Natural killer cell treated with Interleukin-12 subunit alpha and Interleukin-12 subunit beta and Interleukin-15 and Interleukin-18, amount 100 ng/mL, for 72 hours (primary cell): ENCODE results near the gene ACVR1. TPM values are rescaled to one million over a fixed set of nuclear protein-coding genes. Genes with fewer than 3 reads are reported as not detected.

Source experiments
- ATAC-seq, 2 donors: fragments of 150-1000 bp; cut with Tn5 transposase in 1 of 2; sonication (Bioruptor Pico), chemical (Tn5 transposase) in 1 of 2; 2 replicates each; pipeline ENCODE4 v1.10.0; 2021
- DNase-seq: peaks from one replicate; pipeline ENCODE4 v3.0.0; 2022; ENCODE audit warnings: low spot score
- H3K27ac Mint-ChIP-seq, 2 donors: 1 replicate in 1 of 2; 2 replicates in 1 of 2; pipeline ENCODE4 v1.8.0; 2022; ENCODE audit warnings: mixed read lengths in 2 of 2, mild to moderate bottlenecking in 1 of 2, moderate library complexity in 1 of 2
- H3K27me3 Mint-ChIP-seq, 2 donors: 1 replicate in 1 of 2; 2 replicates in 1 of 2; pipeline ENCODE4 v1.8.0; 2022; ENCODE audit warnings: mixed read lengths in 2 of 2
- H3K36me3 Mint-ChIP-seq: one replicate; pipeline ENCODE4 v1.8.0; 2022; ENCODE audit warnings: mixed read lengths
- H3K4me1 Mint-ChIP-seq, 2 donors: 1 replicate in 1 of 2; 2 replicates in 1 of 2; pipeline ENCODE4 v1.8.0; 2022; ENCODE audit warnings: low read depth in 2 of 2, mixed read lengths in 2 of 2, mild to moderate bottlenecking in 1 of 2
- H3K4me3 Mint-ChIP-seq: one replicate; pipeline ENCODE4 v1.8.0; 2022; ENCODE audit warnings: mixed read lengths
- H3K9me3 Mint-ChIP-seq: 2 replicates; pipeline ENCODE4 v1.8.0; 2022; ENCODE audit warnings: mixed read lengths
- total RNA-seq, 2 donors: library from RNA; stranded (reverse); gene quantifications; one replicate each; pipeline ENCODE4 v1.2.3, GENCODE V29; 2022

Gene ACVR1
- total RNA-seq, 2 donors from 2014 or later = 5.7 to 14.3 TPM

DNA sequence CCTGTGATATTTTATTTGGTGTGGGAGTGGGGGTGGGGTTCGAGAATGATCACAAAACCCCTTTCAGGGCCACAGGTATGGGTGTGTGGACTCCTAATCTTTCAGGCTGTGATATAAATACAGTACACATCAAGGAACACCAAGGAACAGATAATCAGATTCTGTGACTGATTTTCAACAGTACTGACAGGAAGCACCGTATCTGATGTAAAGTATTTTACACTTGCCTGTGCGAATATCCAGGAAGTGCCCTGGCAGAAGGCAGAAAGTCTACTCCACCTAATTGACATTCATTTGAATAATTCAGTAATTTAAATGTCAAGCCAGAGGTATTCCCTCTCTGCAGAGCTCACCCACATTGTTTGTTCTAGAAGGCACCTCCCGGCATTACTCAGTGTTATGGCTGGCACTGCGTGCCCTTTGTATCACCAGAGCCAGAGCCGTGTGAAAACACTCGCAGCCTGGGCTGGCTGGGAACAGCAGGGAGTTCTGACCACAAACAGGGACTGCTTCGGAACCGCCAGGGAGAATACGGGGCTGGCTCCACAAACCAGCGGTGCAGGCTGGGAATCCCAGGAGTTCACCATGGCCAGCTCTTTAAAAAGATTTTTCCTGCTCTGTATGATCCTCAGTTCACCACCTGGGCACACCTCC lies 91.8 kb downstream of the ACVR1 start:
- Mint-ChIP-seq H3K36me3 (no peaks in the 10 kb centered on the region), H3K4me3 (no peak overlapping the region), H3K9me3 (no peaks in the 10 kb centered on the region), H3K27ac (no peak overlapping the region), H3K27me3 (no peaks in the 10 kb centered on the region), H3K4me1 (peaks cover 2 to 5% of the 10 kb centered on the region in 2 donors)
- ATAC-seq (peak in 1 of 2 donors; percentile 41), DNase-seq (no peak)

DNA sequence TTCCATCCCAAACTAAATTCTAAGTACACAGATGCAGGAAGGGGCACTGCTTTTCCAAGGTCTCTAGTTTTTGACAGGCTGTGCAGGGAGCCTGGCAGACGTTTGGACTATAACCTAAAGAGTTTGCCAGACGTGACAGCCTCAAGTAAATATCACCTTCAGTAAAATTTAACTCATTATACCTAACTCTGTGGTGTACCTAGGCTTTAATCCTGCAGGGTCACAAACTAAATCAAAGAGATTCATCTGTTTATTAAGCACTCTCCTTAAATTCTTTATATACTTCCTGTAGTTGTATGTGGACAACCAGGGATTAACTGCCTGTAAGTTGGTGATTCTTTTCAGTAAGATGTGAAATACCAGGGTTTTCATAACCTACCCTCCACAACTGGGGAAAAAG lies 92.9 kb downstream of the ACVR1 start:
- Mint-ChIP-seq H3K4me1 (peaks cover 0 to 5% of the 10 kb centered on the region in 2 donors), H3K4me3 (no peak overlapping the region), H3K9me3 (no peaks in the 10 kb centered on the region), H3K27ac (no peak overlapping the region), H3K27me3 (no peaks in the 10 kb centered on the region), H3K36me3 (no peaks in the 10 kb centered on the region)
- ATAC-seq (no peak), DNase-seq (no peak)

GRCh38 chr2:157782057-157782845 lies 93.9 kb downstream of the ACVR1 start:
- no peak overlapping the region for H3K4me3 Mint-ChIP-seq
- ATAC-seq = no peak
- peaks cover 0 to 5% of the 10 kb centered on the region in 2 donors for H3K4me1 Mint-ChIP-seq
- no peak overlapping the region for H3K27ac Mint-ChIP-seq
- H3K36me3 Mint-ChIP-seq = no peaks in the 10 kb centered on the region
- H3K27me3 Mint-ChIP-seq = no peaks in the 10 kb centered on the region
- DNase-seq = no peak
- H3K9me3 Mint-ChIP-seq = no peaks in the 10 kb centered on the region

DNA sequence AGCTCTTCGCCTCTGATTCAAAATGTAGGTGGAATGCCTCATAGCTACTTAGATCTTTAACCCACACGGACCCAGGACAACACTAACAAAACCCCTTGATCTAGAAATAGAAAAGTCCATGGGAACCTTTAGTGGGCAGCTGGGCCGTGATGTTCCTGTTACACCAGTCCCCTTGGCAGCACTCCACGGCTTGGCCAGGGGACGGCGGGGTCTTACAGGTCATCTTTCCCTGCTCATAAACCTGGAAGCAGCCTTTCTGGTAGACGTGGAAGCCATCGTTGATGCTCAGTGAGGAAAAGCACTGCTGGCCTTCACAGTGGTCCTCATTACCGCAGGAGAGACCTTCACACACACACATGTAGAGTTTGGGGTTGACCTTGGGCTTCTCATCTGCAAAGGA lies 95.9 kb downstream of the ACVR1 start:
- DNase-seq (no peak), ATAC-seq (no peak)
- no peak overlapping the region for H3K4me3 Mint-ChIP-seq
- H3K27ac Mint-ChIP-seq = no peak overlapping the region
- H3K27me3 Mint-ChIP-seq = no peaks in the 10 kb centered on the region
- peaks cover 0 to 5% of the 10 kb centered on the region in 2 donors for H3K4me1 Mint-ChIP-seq
- H3K9me3 Mint-ChIP-seq = no peaks in the 10 kb centered on the region
- H3K36me3 Mint-ChIP-seq = no peaks in the 10 kb centered on the region

DNA sequence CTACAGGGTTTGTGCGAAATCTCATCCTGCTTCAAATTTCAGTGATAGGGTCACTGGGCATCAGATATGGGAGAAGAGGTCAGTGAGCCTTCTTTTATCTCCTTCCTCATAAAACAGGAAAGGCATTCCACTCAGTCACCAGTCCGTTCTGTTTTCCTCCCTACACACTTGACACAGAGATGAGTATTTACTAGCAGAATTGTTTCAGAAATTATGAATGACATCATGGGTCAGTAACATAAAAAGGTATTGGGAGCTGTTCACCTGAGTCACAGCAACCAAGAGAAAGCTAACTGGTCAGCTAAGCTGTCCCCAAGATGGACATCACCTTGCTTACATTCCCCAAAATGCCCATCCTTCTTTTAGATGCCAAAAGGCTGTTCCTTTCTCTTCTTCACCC lies 96.3 kb downstream of the ACVR1 start:
- H3K4me1 Mint-ChIP-seq = peaks cover 0 to 5% of the 10 kb centered on the region in 2 donors
- H3K36me3 Mint-ChIP-seq = no peaks in the 10 kb centered on the region
- no peak overlapping the region for H3K4me3 Mint-ChIP-seq
- DNase-seq (no peak), ATAC-seq (no peak)
- no peak overlapping the region for H3K27ac Mint-ChIP-seq
- H3K27me3 Mint-ChIP-seq = no peaks in the 10 kb centered on the region
- H3K9me3 Mint-ChIP-seq = no peaks in the 10 kb centered on the region

- Mint-ChIP-seq H3K27me3 (no peaks in the 10 kb centered on the region), H3K27ac (no peak overlapping the region), H3K9me3 (no peaks in the 10 kb centered on the region), H3K36me3 (no peaks in the 10 kb centered on the region), H3K4me3 (no peak overlapping the region), H3K4me1 (no peaks in the 10 kb centered on the region)
- ATAC-seq = no peak
- no peak for DNase-seq
Observed at GRCh38 chr2:157777427-157777826, 98.7 kb downstream of the ACVR1 start.

DNA sequence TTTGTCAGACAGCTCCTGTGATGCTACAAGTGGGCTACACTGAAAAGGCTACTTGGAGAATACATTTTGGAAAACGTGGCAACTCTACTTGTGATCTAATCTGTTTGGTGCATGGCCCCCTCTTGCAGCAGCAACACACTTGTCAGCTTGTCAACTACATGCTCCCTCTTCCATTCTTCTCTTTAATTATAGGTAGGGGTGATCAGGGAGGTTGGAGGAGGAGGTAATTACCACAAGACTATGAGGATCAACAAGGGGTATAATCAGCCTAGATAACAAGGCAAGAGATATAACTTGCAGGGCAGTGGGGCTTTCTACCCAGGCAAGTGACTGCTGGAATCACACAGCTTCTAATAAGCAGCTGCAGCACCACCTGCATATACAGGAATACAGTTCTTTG lies 104.9 kb downstream of the ACVR1 start:
- Mint-ChIP-seq H3K27me3 (no peaks in the 10 kb centered on the region), H3K36me3 (peaks cover 5% of the 10 kb centered on the region), H3K4me3 (no peak overlapping the region), H3K27ac (no peak overlapping the region), H3K9me3 (no peaks in the 10 kb centered on the region), H3K4me1 (no peaks in the 10 kb centered on the region)
- DNase-seq = no peak
- no peak for ATAC-seq

GRCh38 chr2:157769856-157770255 lies 106.3 kb downstream of the ACVR1 start:
- H3K4me3 Mint-ChIP-seq = no peak overlapping the region
- no peak overlapping the region for H3K27ac Mint-ChIP-seq
- no peaks in the 10 kb centered on the region for H3K27me3 Mint-ChIP-seq
- no peaks in the 10 kb centered on the region for H3K9me3 Mint-ChIP-seq
- H3K4me1 Mint-ChIP-seq = no peaks in the 10 kb centered on the region
- H3K36me3 Mint-ChIP-seq = peaks cover 14% of the 10 kb centered on the region
- ATAC-seq (no peak), DNase-seq (no peak)

GRCh38 chr2:157764386-157764785 lies 111.7 kb downstream of the ACVR1 start:
- no peak for ATAC-seq
- Mint-ChIP-seq H3K9me3 (no peaks in the 10 kb centered on the region), H3K4me3 (no peak overlapping the region), H3K36me3 (peaks cover 19% of the 10 kb centered on the region), H3K27ac (no peak overlapping the region), H3K27me3 (no peaks in the 10 kb centered on the region), H3K4me1 (no peaks in the 10 kb centered on the region)
- DNase-seq = no peak

GRCh38 chr2:157761520-157761919 lies 114.6 kb downstream of the ACVR1 start:
- ATAC-seq = no peak
- no peak overlapping the region for H3K4me3 Mint-ChIP-seq
- H3K36me3 Mint-ChIP-seq = peaks cover 28% of the 10 kb centered on the region
- no peak overlapping the region for H3K27ac Mint-ChIP-seq
- H3K9me3 Mint-ChIP-seq = peaks cover 3% of the 10 kb centered on the region
- DNase-seq = no peak
- peaks cover 0 to 3% of the 10 kb centered on the region in 2 donors for H3K4me1 Mint-ChIP-seq
- no peaks in the 10 kb centered on the region for H3K27me3 Mint-ChIP-seq

GRCh38 chr2:157760949-157761348 lies 115.2 kb downstream of the ACVR1 start:
- ATAC-seq = no peak

DNA sequence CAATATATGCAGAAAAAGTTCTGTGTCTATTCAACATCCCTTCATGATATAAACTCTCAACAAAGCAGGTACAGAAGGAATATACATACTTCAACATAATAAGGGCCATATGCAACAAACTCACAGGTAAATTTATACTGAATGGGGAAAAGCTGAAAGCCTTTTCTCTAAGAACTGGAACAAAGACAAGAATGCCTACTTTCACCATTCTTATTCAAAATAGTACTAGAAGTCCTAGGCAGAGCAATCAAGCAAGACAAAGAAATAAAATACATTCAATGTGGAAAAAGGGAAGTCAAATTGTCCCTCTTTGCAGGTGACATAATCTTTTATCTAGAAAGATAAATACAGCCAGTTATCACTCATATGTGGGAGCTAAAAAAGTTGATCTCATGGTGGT lies 116.3 kb downstream of the ACVR1 start:
- H3K4me1 Mint-ChIP-seq = peaks cover 0 to 3% of the 10 kb centered on the region in 2 donors
- peaks cover 32% of the 10 kb centered on the region for H3K36me3 Mint-ChIP-seq
- no peak for ATAC-seq
- peaks cover 3% of the 10 kb centered on the region for H3K9me3 Mint-ChIP-seq
- no peak overlapping the region for H3K27ac Mint-ChIP-seq
- no peaks in the 10 kb centered on the region for H3K27me3 Mint-ChIP-seq
- no peak for DNase-seq
- no peak overlapping the region for H3K4me3 Mint-ChIP-seq

More at GRCh38 chr2:157760949-157761348, 115.2 kb downstream of the ACVR1 start:
- H3K4me3 Mint-ChIP-seq = no peak overlapping the region
- peaks cover 29% of the 10 kb centered on the region for H3K36me3 Mint-ChIP-seq
- H3K27ac Mint-ChIP-seq = no peak overlapping the region
- no peak for DNase-seq
- no peaks in the 10 kb centered on the region for H3K27me3 Mint-ChIP-seq
- peaks cover 0 to 3% of the 10 kb centered on the region in 2 donors for H3K4me1 Mint-ChIP-seq
- peaks cover 3% of the 10 kb centered on the region for H3K9me3 Mint-ChIP-seq

DNA sequence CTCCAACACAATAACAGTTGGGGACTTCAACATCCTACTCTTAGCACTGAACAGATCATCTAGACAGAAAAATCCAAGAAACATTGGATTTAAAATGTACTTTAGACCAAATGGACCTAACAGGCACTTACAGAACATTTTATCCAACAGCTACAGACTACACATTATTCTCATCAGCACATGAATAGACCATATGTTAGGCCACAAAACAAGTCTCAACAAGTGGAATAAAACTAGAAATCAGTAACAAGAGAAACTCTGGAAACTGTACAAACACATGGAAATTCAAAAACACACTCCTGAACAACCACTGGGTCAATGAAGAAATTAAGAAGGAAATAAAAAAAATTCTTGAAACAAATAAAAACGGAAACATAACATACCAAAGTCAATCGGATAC lies 117.5 kb downstream of the ACVR1 start:
- DNase-seq = no peak
- H3K27me3 Mint-ChIP-seq = no peaks in the 10 kb centered on the region
- peaks cover 0 to 3% of the 10 kb centered on the region in 2 donors for H3K4me1 Mint-ChIP-seq
- peaks cover 43% of the 10 kb centered on the region for H3K36me3 Mint-ChIP-seq
- no peak for ATAC-seq
- no peak overlapping the region for H3K27ac Mint-ChIP-seq
- H3K4me3 Mint-ChIP-seq = no peak overlapping the region
- H3K9me3 Mint-ChIP-seq = peaks cover 3% of the 10 kb centered on the region

- ATAC-seq = no peak
- no peaks in the 10 kb centered on the region for H3K27me3 Mint-ChIP-seq
- peaks cover 0 to 3% of the 10 kb centered on the region in 2 donors for H3K4me1 Mint-ChIP-seq
- H3K9me3 Mint-ChIP-seq = peaks cover 3% of the 10 kb centered on the region
- no peak overlapping the region for H3K27ac Mint-ChIP-seq
- H3K4me3 Mint-ChIP-seq = no peak overlapping the region
- peaks cover 43% of the 10 kb centered on the region for H3K36me3 Mint-ChIP-seq
- DNase-seq = no peak
Observed at GRCh38 chr2:157757500-157757899, 118.6 kb downstream of the ACVR1 start.
